ENCODE data around the gene ACOXL.

ACOXL gene

GRCh38 chr2:111066062-111066593 lies 333.8 kb downstream of the ACOXL start (continued):
- TF ChIP-seq ZBTB11 (tag by site-specific recombination; conservative IDR thresholded peaks at IDR 0.05; ENCODE audit: low read depth), result no peak
- no peak for TF ChIP-seq KLF9 (tag by site-specific recombination; IDR thresholded peaks at IDR 0.05; ENCODE audit: low read depth)
- no peak for TF ChIP-seq ZSCAN23 (tag by site-specific recombination; IDR thresholded peaks at IDR 0.05)
- no peak for TF ChIP-seq ZNF112 (tag by site-specific recombination; IDR thresholded peaks at IDR 0.05)
- TF ChIP-seq OVOL3 (tag by site-specific recombination; IDR thresholded peaks at IDR 0.05), result no peak
- TF ChIP-seq GFI1B (tag by site-specific recombination; IDR thresholded peaks at IDR 0.05), result no peak
- no peak for TF ChIP-seq ZNF488 (tag by site-specific recombination; IDR thresholded peaks at IDR 0.05)
- TF ChIP-seq ZNF777 (tag by site-specific recombination; IDR thresholded peaks at IDR 0.05; ENCODE audit: borderline replicate concordance), result no peak

GRCh38 chr2:111068435-111069058 lies 336.2 kb downstream of the ACOXL start:
- CTCF ChIA-PET, result no interaction called here
- Histone ChIP-seq H3K9me3 (ENCODE audit: control insufficient read depth, insufficient read depth, low read depth, low read length) (no peaks in the 10 kb centered on the region), H3K27ac (ENCODE audit: extremely low read depth, low read depth, low read length) (no peak overlapping the region), H3K36me3 (ENCODE audit: control insufficient read depth in 2 of 2, insufficient read depth in 1 of 2, low read length in 2 of 2) (no peaks in the 10 kb centered on the region), H3K4me1 (ENCODE audit: control insufficient read depth, insufficient read depth, low read length) (no peaks in the 10 kb centered on the region), H3K4me3 (ENCODE audit: low read depth, low read length) (no peak overlapping the region)
- TF ChIP-seq SCRT2 (tag by site-specific recombination; IDR thresholded peaks at IDR 0.05) (0 out of 2 replicates have a peak, but pooled peaks have one; percentile 18), ZNF211 (tag by site-specific recombination; IDR thresholded peaks at IDR 0.05; ENCODE audit: low read depth) (no peak)
- POLR2A ChIA-PET, result no interaction called here

DNA sequence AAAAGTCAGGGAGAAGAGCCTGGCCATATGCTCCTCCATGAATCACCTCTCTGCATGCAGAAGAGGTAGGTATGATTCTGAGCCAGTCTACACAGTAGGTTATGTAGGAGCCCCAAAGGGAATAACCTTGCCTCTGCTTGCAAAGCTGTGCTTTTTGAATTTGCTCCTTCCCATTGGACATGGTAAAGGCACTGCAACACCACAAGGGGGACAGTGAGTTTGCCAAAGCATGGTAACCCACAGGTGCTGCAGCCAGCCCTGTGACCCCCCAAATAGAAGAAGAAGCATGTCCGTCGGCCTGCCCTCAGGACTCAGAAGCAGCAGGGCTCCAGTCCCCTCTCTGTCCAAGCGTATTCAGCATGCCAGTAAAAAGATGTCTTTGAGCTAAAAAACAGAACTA lies 337.3 kb downstream of the ACOXL start:
- ChIA-PET POLR2A (interaction anchor here (0.6 kb wide), 1 partner anchor 970 kb away, joined by 5 read pairs; no protein-coding TSS in a partner anchor), CTCF (interaction anchor here (0.6 kb wide), 1 partner anchor 256 kb away, joined by 4 read pairs; no protein-coding TSS in a partner anchor)

More for the DNA sequence above, 337.3 kb downstream of the ACOXL start:
- Histone ChIP-seq H3K9me3 (ENCODE audit: control insufficient read depth, insufficient read depth, low read depth, low read length) (no peaks in the 10 kb centered on the region), H3K27ac (ENCODE audit: extremely low read depth, low read depth, low read length) (no peak overlapping the region), H3K4me1 (ENCODE audit: control insufficient read depth, insufficient read depth, low read length) (no peaks in the 10 kb centered on the region), H3K4me3 (ENCODE audit: low read depth, low read length) (no peak overlapping the region), H3K36me3 (ENCODE audit: control insufficient read depth in 2 of 2, insufficient read depth in 1 of 2, low read length in 2 of 2) (no peaks in the 10 kb centered on the region)
- TF ChIP-seq SALL2 (tag by site-specific recombination; IDR thresholded peaks at IDR 0.05; ENCODE audit: borderline replicate concordance), result no peak
- no peak for TF ChIP-seq ZNF623 (tag by site-specific recombination; IDR thresholded peaks at IDR 0.05)
- no peak for TF ChIP-seq ZFP41 (tag by site-specific recombination; IDR thresholded peaks at IDR 0.05; ENCODE audit: borderline replicate concordance)
- no peak for TF ChIP-seq ZNF311 (tag by site-specific recombination; IDR thresholded peaks at IDR 0.05; ENCODE audit: borderline replicate concordance)
- TF ChIP-seq ZBTB49 (tag by site-specific recombination; IDR thresholded peaks at IDR 0.05; ENCODE audit: low read depth), result no peak
- no peak for TF ChIP-seq ZNF791 (tag by site-specific recombination; IDR thresholded peaks at IDR 0.05)

Measured in HEK293 (cell line).